Measurements from ENCODE around the gene LCORL.
A peak's percentile ranks its signal among the peaks of the same experiment; 100 is the strongest.

The LCORL gene

DNA sequence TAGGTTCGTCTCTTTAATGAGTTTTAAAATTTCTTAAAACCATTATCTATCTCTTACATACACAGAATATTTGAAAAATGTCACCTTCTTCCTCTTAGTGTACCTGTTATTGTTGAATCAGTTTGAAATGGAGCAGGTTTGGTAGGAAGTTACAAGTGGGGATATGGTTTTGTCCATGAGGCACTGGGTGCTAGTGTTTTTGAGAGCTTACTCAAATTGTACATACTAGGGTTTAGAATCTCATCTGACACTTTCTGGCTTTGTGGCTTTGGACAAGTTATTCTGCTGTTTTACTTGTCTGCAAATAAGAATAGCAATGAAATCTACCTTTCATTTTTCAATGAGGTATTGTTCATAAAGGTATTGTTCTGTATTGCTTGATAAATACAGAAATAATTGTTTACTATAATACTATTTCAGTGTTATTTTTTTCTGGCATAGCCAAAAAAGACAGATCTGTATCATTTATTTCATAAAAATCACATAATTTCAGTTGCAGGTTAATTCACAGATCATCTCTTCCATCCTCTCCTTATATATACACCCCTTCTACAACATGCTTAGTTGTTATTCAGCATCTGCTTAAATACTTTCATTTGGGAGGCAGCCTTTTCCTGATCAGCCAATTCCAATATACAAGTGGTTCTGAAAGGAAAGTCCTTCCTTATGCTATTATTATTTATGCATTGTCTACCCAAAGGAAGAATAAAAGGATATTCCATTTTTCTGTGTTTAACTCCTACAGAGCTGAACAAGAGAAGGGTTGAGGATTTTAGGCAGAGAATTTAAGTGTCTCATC lies 197.5 kb downstream of the LCORL start:
- no peak for DNase-seq

- DNase-seq = no peak
Observed at GRCh38 chr4:17817027-17817426, 204.5 kb downstream of the LCORL start.

GRCh38 chr4:17816142-17816541 lies 205.4 kb downstream of the LCORL start:
- DNase-seq = no peak

DNA sequence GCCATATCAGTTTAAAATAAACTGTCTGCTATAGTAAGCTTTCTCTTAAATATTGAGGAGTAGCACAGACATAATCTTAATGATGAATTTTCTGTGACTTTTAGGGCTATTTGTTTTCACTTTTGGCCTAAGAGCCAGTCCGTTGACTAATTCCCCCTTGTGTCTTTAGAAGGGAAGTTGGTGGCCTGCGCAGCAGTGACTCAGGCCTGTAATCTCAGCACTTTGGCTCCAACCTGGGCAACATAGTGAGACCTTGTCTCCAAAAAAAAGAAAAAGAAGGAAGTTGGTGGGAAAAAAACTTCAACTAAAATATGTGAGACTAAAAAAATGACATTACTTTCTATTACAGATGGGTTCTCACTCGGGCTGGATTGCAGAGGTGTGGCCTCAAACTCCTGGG lies 207.4 kb downstream of the LCORL start:
- DNase-seq = no peak

- DNase-seq = no peak
Observed at GRCh38 chr4:17812801-17813200, 208.8 kb downstream of the LCORL start.

DNA sequence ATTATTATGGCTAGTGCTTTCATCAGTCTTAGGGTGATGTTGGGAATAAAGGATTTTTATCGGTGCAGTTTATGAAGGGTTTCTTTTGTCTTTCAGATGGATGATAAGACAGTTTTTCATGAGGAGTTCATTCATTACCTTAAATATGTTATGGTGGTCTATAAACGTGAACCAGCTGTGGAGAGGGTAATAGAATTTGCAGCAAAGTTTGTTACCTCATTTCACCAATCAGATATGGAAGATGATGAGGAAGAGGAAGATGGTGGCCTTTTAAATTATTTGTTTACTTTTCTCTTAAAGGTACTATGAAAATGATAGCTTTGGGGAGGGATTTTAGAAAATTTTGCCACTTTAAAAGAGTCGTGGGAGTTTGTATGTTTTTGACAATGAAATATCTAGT lies 209.4 kb downstream of the LCORL start:
- DNase-seq = no peak

GRCh38 chr4:17811078-17811603 lies 210.4 kb downstream of the LCORL start:
- no peak for DNase-seq

DNA sequence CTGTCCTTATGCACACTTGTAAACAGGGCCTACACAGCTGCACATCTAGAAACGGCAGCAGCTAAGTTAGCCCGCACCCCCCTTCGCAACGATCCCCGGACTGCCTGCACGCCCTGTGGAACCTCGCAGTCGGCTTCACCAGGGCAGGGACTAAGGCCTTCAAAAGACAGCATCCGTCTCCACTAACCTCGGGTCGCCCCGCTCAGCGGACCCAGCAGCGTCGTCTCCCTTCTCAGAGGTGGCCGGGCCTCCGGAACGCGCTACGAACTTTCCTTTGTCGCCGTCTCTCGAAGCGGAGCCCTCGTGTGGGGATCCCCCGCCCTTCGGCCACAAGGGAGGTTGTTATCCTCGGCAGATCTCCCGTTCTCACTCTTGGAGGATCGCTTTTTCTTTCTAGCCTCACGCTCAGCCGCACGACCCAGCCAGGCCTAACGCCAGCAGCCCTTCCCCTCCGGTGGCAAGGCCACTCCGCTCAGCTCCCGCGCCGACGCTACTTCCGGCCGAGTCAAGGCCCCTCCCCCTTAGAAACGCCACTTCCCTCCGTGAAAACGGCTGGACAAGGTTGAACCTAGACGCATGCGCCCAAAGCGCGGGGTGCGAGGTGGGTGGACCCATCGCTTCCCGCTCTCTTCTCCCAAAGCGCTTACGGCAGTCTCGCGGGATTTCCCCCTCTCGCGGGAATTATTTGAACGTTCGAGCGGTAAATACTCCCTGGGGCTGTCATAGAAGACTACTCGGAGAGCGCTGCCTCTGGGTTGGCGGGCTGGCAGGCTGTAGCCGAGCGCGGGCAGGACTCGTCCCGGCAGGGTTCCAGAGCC lies 211.1 kb downstream of the LCORL start, which contains the start of the genes DCAF16 and NCAPG:
DCAF16 (minus strand) TSS at position 498 of the 818 bp plus-strand sequence. CDS start 6,616 bp downstream, outside the sequence.
NCAPG (plus strand) TSS at position 720 of the 818 bp plus-strand sequence. CDS start 99 bp downstream, outside the sequence.
- DNase-seq = peak; percentile 93

DNA sequence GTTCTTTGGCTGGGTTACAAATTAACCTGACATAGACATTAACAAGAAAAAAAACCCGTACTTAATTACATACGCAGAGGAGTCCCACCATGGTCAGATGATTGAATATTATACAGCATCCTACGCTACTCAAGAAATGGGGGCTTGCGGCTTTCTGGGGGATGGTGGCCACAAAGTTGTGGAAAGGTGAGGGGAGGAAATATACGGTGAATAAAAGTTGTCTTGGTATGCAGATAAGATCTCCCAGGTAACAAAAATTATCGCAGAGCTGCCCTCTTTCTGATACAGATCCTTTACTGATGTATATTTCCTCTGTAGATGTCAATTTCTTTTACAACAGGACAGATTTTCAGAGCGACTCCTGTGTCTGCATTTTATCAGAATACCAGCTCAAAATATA lies 211.9 kb downstream of the LCORL start:
- DNase-seq = no peak

GRCh38 chr4:17807446-17807845 lies 214.1 kb downstream of the LCORL start:
- no peak for DNase-seq

- DNase-seq = no peak
Observed at GRCh38 chr4:17805580-17806155, 215.9 kb downstream of the LCORL start.

GRCh38 chr4:17797808-17798207 lies 223.7 kb downstream of the LCORL start:
- no peak for DNase-seq

- no peak for DNase-seq
Observed at GRCh38 chr4:17794730-17795129, 226.8 kb downstream of the LCORL start.

Data from DMS 273 treated with DMSO at 0.1 percent for 48 hours (cell line).